GM23338 (cell line): ENCODE data around the gene HCK. TPM values are rescaled to one million over a fixed set of nuclear protein-coding genes. Genes with fewer than 3 reads are reported as not detected.

Experiments used
- ATAC-seq: fragments of 200-7000 bp; cut with Tn5 transposase; 3 replicates; pipeline ENCODE4 v1.9.1; 2020
- DNase-seq: peaks from one replicate; pipeline ENCODE4 v3.0.0-alpha.2; 2015; ENCODE audit warnings: low spot score
- H2AFZ ChIP-seq: fragments of 200-600 bp; sonication (generic); 2 replicates; pipeline ENCODE4 v1.8.0; 2016; ENCODE audit warnings: antibody characterized with exemption, mild to moderate bottlenecking, moderate library complexity
- H3F3A ChIP-seq: fragments of 200-600 bp; sonication (generic); replicated peaks from 2 replicates; pipeline ENCODE4 v1.8.0; 2017; ENCODE audit warnings: antibody characterized with exemption, mixed run types, low read depth
- H3K27ac ChIP-seq: fragments of 200-600 bp; sonication (generic); 2 replicates; pipeline ENCODE4 v1.6.1; 2016; ENCODE audit warnings: low read depth
- H3K27me3 ChIP-seq: fragments of 200-600 bp; sonication (generic); 2 replicates; pipeline ENCODE4 v1.8.0; 2016; ENCODE audit warnings: mild to moderate bottlenecking, mixed run types, moderate library complexity; ENCODE audit not compliant: insufficient read depth
- H3K36me3 ChIP-seq: fragments of 200-600 bp; sonication (generic); 2 replicates; pipeline ENCODE4 v1.8.0; 2016; ENCODE audit warnings: mild to moderate bottlenecking; ENCODE audit not compliant: insufficient read depth
- H3K4me1 ChIP-seq: fragments of 200-600 bp; sonication (generic); 2 replicates; pipeline ENCODE4 v1.8.0; 2016; ENCODE audit warnings: mild to moderate bottlenecking, moderate library complexity; ENCODE audit not compliant: insufficient read depth
- H3K4me2 ChIP-seq: fragments of 200-600 bp; sonication (generic); 2 replicates; pipeline ENCODE4 v1.7.1; 2017; ENCODE audit warnings: mixed run types
- H3K4me3 ChIP-seq: fragments of 200-600 bp; sonication (generic); 2 replicates; pipeline ENCODE4 v1.6.1; 2016; ENCODE audit warnings: mixed run types
- H3K79me2 ChIP-seq: fragments of 200-600 bp; sonication (generic); replicated peaks from 2 replicates; pipeline ENCODE4 v1.8.0; 2017; ENCODE audit warnings: mild to moderate bottlenecking; ENCODE audit not compliant: insufficient read depth
- H3K9me2 ChIP-seq: fragments of 200-600 bp; sonication (generic); 2 replicates; pipeline ENCODE4 v1.8.0; 2017; ENCODE audit not compliant: insufficient read depth
- H4K20me1 ChIP-seq: fragments of 200-600 bp; sonication (generic); replicated peaks from 2 replicates; pipeline ENCODE4 v1.8.0; 2017; ENCODE audit warnings: mild to moderate bottlenecking; ENCODE audit not compliant: insufficient read depth
- H3K27ac Mint-ChIP-seq: 2 replicates; pipeline ENCODE4 v1.8.0; 2020; ENCODE audit warnings: inconsistent platforms, mild to moderate bottlenecking, moderate library complexity, mixed read lengths
- H3K27me3 Mint-ChIP-seq: 3 replicates; pipeline ENCODE4 v1.8.0; 2022; ENCODE audit warnings: low read depth, mild to moderate bottlenecking, moderate library complexity, mixed read lengths, inconsistent platforms; ENCODE audit not compliant: insufficient read depth, poor library complexity
- H3K36me3 Mint-ChIP-seq: 3 replicates; pipeline ENCODE4 v1.8.0; 2021; ENCODE audit warnings: low read depth, mild to moderate bottlenecking, inconsistent platforms, moderate library complexity, mixed read lengths
- H3K4me1 Mint-ChIP-seq: 3 replicates; pipeline ENCODE4 v1.8.0; 2020; ENCODE audit warnings: mild to moderate bottlenecking, inconsistent platforms, mixed read lengths
- H3K4me3 Mint-ChIP-seq: 3 replicates; pipeline ENCODE4 v1.8.0; 2021; ENCODE audit warnings: moderate library complexity, mild to moderate bottlenecking, inconsistent platforms, mixed read lengths
- H3K9me3 Mint-ChIP-seq: 3 replicates; pipeline ENCODE4 v1.8.0; 2020; ENCODE audit warnings: moderate library complexity, mild to moderate bottlenecking, inconsistent platforms, mixed read lengths
- EZH2 ChIP-seq: fragments of 200-600 bp; sonication (generic); IDR thresholded peaks from one replicate; pipeline ENCODE4 v1.8.0; 2017; ENCODE audit warnings: antibody characterized with exemption, mild to moderate bottlenecking, low read depth; ENCODE audit not compliant: unreplicated experiment
- EZH2phosphoT487 ChIP-seq: fragments of 200-600 bp; sonication (generic); IDR thresholded peaks from one replicate; pipeline ENCODE4 v1.8.1; 2018; ENCODE audit warnings: antibody characterized with exemption; ENCODE audit not compliant: unreplicated experiment
- JUNB ChIP-seq: IDR thresholded peaks from one replicate; pipeline ENCODE4 v1.6.1; 2016; ENCODE audit warnings: antibody characterized with exemption; ENCODE audit not compliant: unreplicated experiment
- NANOG ChIP-seq: IDR thresholded peaks from 2 replicates; pipeline ENCODE4 v1.6.1; 2016; ENCODE audit warnings: antibody characterized with exemption, borderline replicate concordance
- POLR2AphosphoS5 ChIP-seq: IDR thresholded peaks from 2 replicates; pipeline ENCODE4 v1.6.1; 2016; ENCODE audit warnings: antibody characterized with exemption, low read depth
- STAT1 ChIP-seq: IDR thresholded peaks from one replicate; pipeline ENCODE4 v1.6.1; 2016; ENCODE audit warnings: antibody characterized with exemption; ENCODE audit not compliant: unreplicated experiment
- polyA plus RNA-seq: library from polyadenylated mRNA; unstranded; fragments of >200 nt; fragmentation: Nextera tagmentation; extraction: Ambion mirVana; gene quantifications from 2 replicates; pipeline ENCODE4 v1.2.1, GENCODE V29; 2016
- total RNA-seq: library from RNA; depleted of rRNA; stranded (reverse); fragments of >200 nt; shearing (Covaris generic); gene quantifications from 2 replicates; pipeline ENCODE4 v1.2.3, GENCODE V29; 2014
- TF ChIP-seq, protein P1 (sequence below): IDR thresholded peaks from 2 replicates; pipeline ENCODE4 v1.6.1; 2016; ENCODE audit warnings: antibody characterized with exemption
- TF ChIP-seq, protein P2 (sequence below), 2 experiments: fragments of 200-600 bp in 1 of 2; sonication (generic) in 1 of 2; conservative IDR thresholded peaks; 2 replicates each; pipeline versions ENCODE4 v1.5.1 to v1.6.1; 2016 to 2017; ENCODE audit warnings: antibody characterized with exemption in 2 of 2, low read depth in 2 of 2, mild to moderate bottlenecking in 2 of 2, moderate library complexity in 1 of 2
- TF ChIP-seq, protein P3 (sequence below): fragments of 250-450 bp; sonication (Bioruptor Pico); IDR thresholded peaks from 2 replicates; pipeline ENCODE4 v1.5.0; 2020; ENCODE audit warnings: mild to moderate bottlenecking, moderate library complexity
- TF ChIP-seq, protein P4 (sequence below): IDR thresholded peaks from one replicate; pipeline ENCODE4 v1.6.1; 2018; ENCODE audit warnings: antibody characterized with exemption; ENCODE audit not compliant: unreplicated experiment

Gene HCK
- total and polyA plus RNA-seq, 2 experiments from 2014 or later: 0.97 TPM; not detected in 1

DNA sequence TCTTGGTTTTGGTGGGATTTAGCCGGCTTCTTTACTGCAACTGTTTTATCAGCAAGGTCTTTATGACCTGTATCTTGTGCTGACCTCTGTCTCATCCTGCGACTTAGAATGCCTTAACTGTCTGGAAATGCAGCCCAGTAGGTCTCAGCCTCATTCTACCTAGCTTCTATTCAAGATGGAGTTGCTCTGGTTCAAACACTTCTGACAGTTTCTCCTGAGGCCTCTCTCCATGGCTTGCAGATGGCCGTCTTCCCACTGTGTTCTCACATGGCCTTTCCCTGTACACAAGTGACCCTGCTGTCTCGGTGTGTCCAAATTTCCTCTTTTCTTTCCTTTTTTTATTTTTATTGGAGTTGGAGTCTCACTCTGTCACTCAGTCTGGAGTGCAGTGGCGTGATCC, 46.0 kb upstream of the HCK start:
- no peak for ATAC-seq
- DNase-seq: no peak
- no peak overlapping the region for H3K27ac Mint-ChIP-seq

More for the DNA sequence above, 46.0 kb upstream of the HCK start:
- H3K27ac ChIP-seq: no peak overlapping the region
- peaks cover 41% of the 10 kb centered on the region for H3K4me1 Mint-ChIP-seq
- H3F3A ChIP-seq: peaks cover 11% of the 10 kb centered on the region; the same call in 1 of the 2 replicates
- no peaks in the 10 kb centered on the region for H3K36me3 Mint-ChIP-seq
- H3K36me3 ChIP-seq: no peaks in the 10 kb centered on the region
- TF ChIP-seq POLR2AphosphoS5 (no peak), JUNB (no peak), EZH2 (no peak), NANOG (no peak), EZH2phosphoT487 (no peak), STAT1 (no peak)
- TF ChIP-seq, protein P1, sequence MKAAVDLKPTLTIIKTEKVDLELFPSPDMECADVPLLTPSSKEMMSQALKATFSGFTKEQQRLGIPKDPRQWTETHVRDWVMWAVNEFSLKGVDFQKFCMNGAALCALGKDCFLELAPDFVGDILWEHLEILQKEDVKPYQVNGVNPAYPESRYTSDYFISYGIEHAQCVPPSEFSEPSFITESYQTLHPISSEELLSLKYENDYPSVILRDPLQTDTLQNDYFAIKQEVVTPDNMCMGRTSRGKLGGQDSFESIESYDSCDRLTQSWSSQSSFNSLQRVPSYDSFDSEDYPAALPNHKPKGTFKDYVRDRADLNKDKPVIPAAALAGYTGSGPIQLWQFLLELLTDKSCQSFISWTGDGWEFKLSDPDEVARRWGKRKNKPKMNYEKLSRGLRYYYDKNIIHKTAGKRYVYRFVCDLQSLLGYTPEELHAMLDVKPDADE: no peak
- TF ChIP-seq, protein P2, sequence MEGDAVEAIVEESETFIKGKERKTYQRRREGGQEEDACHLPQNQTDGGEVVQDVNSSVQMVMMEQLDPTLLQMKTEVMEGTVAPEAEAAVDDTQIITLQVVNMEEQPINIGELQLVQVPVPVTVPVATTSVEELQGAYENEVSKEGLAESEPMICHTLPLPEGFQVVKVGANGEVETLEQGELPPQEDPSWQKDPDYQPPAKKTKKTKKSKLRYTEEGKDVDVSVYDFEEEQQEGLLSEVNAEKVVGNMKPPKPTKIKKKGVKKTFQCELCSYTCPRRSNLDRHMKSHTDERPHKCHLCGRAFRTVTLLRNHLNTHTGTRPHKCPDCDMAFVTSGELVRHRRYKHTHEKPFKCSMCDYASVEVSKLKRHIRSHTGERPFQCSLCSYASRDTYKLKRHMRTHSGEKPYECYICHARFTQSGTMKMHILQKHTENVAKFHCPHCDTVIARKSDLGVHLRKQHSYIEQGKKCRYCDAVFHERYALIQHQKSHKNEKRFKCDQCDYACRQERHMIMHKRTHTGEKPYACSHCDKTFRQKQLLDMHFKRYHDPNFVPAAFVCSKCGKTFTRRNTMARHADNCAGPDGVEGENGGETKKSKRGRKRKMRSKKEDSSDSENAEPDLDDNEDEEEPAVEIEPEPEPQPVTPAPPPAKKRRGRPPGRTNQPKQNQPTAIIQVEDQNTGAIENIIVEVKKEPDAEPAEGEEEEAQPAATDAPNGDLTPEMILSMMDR (conservative IDR thresholded peaks at IDR 0.05; ENCODE audit: low read depth in 2 of 2): no peak
- TF ChIP-seq, protein P3, sequence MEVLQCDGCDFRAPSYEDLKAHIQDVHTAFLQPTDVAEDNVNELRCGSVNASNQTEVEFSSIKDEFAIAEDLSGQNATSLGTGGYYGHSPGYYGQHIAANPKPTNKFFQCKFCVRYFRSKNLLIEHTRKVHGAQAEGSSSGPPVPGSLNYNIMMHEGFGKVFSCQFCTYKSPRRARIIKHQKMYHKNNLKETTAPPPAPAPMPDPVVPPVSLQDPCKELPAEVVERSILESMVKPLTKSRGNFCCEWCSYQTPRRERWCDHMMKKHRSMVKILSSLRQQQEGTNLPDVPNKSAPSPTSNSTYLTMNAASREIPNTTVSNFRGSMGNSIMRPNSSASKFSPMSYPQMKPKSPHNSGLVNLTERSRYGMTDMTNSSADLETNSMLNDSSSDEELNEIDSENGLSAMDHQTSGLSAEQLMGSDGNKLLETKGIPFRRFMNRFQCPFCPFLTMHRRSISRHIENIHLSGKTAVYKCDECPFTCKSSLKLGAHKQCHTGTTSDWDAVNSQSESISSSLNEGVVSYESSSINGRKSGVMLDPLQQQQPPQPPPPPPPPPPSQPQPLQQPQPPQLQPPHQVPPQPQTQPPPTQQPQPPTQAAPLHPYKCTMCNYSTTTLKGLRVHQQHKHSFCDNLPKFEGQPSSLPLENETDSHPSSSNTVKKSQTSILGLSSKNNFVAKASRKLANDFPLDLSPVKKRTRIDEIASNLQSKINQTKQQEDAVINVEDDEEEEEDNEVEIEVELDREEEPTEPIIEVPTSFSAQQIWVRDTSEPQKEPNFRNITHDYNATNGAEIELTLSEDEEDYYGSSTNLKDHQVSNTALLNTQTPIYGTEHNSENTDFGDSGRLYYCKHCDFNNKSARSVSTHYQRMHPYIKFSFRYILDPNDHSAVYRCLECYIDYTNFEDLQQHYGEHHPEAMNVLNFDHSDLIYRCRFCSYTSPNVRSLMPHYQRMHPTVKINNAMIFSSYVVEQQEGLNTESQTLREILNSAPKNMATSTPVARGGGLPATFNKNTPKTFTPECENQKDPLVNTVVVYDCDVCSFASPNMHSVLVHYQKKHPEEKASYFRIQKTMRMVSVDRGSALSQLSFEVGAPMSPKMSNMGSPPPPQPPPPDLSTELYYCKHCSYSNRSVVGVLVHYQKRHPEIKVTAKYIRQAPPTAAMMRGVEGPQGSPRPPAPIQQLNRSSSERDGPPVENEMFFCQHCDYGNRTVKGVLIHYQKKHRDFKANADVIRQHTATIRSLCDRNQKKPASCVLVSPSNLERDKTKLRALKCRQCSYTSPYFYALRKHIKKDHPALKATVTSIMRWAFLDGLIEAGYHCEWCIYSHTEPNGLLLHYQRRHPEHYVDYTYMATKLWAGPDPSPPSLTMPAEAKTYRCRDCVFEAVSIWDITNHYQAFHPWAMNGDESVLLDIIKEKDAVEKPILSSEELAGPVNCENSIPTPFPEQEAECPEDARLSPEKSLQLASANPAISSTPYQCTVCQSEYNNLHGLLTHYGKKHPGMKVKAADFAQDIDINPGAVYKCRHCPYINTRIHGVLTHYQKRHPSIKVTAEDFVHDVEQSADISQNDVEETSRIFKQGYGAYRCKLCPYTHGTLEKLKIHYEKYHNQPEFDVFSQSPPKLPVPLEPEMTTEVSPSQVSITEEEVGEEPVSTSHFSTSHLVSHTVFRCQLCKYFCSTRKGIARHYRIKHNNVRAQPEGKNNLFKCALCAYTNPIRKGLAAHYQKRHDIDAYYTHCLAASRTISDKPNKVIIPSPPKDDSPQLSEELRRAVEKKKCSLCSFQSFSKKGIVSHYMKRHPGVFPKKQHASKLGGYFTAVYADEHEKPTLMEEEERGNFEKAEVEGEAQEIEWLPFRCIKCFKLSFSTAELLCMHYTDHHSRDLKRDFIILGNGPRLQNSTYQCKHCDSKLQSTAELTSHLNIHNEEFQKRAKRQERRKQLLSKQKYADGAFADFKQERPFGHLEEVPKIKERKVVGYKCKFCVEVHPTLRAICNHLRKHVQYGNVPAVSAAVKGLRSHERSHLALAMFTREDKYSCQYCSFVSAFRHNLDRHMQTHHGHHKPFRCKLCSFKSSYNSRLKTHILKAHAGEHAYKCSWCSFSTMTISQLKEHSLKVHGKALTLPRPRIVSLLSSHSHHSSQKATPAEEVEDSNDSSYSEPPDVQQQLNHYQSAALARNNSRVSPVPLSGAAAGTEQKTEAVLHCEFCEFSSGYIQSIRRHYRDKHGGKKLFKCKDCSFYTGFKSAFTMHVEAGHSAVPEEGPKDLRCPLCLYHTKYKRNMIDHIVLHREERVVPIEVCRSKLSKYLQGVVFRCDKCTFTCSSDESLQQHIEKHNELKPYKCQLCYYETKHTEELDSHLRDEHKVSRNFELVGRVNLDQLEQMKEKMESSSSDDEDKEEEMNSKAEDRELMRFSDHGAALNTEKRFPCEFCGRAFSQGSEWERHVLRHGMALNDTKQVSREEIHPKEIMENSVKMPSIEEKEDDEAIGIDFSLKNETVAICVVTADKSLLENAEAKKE (CRISPR knock-in tag): no peak
- TF ChIP-seq, protein P4, sequence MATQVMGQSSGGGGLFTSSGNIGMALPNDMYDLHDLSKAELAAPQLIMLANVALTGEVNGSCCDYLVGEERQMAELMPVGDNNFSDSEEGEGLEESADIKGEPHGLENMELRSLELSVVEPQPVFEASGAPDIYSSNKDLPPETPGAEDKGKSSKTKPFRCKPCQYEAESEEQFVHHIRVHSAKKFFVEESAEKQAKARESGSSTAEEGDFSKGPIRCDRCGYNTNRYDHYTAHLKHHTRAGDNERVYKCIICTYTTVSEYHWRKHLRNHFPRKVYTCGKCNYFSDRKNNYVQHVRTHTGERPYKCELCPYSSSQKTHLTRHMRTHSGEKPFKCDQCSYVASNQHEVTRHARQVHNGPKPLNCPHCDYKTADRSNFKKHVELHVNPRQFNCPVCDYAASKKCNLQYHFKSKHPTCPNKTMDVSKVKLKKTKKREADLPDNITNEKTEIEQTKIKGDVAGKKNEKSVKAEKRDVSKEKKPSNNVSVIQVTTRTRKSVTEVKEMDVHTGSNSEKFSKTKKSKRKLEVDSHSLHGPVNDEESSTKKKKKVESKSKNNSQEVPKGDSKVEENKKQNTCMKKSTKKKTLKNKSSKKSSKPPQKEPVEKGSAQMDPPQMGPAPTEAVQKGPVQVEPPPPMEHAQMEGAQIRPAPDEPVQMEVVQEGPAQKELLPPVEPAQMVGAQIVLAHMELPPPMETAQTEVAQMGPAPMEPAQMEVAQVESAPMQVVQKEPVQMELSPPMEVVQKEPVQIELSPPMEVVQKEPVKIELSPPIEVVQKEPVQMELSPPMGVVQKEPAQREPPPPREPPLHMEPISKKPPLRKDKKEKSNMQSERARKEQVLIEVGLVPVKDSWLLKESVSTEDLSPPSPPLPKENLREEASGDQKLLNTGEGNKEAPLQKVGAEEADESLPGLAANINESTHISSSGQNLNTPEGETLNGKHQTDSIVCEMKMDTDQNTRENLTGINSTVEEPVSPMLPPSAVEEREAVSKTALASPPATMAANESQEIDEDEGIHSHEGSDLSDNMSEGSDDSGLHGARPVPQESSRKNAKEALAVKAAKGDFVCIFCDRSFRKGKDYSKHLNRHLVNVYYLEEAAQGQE: no peak
- H3K9me2 ChIP-seq: peaks cover 4% of the 10 kb centered on the region
- H3K9me3 Mint-ChIP-seq: peaks cover 24% of the 10 kb centered on the region
- no peaks in the 10 kb centered on the region; the same call in 1 of the 2 replicates for H4K20me1 ChIP-seq
- no peaks in the 10 kb centered on the region for H3K27me3 ChIP-seq
- no peak overlapping the region for H2AFZ ChIP-seq
- H3K4me3 Mint-ChIP-seq: no peak overlapping the region
- peaks cover 43% of the 10 kb centered on the region for H3K4me1 ChIP-seq
- H3K79me2 ChIP-seq: no peaks in the 10 kb centered on the region
- H3K4me3 ChIP-seq: no peak overlapping the region
- H3K27me3 Mint-ChIP-seq: peaks cover 18% of the 10 kb centered on the region
- H3K4me2 ChIP-seq: no peak overlapping the region
